HG02884 (cell line): ENCODE measurements around the gene CSNK2A2.

Source experiments
- ATAC-seq: cut with Tn5 transposase; IDR thresholded peaks from one replicate; pipeline ENCODE4 v1.9.1; 2021; ENCODE audit warnings: mild to moderate bottlenecking, moderate library complexity; ENCODE audit not compliant: unreplicated experiment

CSNK2A2 gene

GRCh38 chr16:58114827-58115825, 82.8 kb downstream of the CSNK2A2 start:
- ATAC-seq: no peak

GRCh38 chr16:58111302-58111627, 86.6 kb downstream of the CSNK2A2 start:
- ATAC-seq: no peak

GRCh38 chr16:58110571-58111301, 87.2 kb downstream of the CSNK2A2 start:
- ATAC-seq: no peak

GRCh38 chr16:58109881-58110280, 88.0 kb downstream of the CSNK2A2 start:
- ATAC-seq: no peak

- no peak for ATAC-seq
These were observed 88.6 kb downstream of the CSNK2A2 start for GRCh38 chr16:58109330-58109729.
